Upper lobe of left lung (tissue), 6 donors: ENCODE measurements around the gene SNX21. TPM values are rescaled to one million over a fixed set of nuclear protein-coding genes. Genes with fewer than 3 reads are reported as not detected.

Experiments
- ATAC-seq, 2 donors: fragments of 200-7000 bp; cut with Tn5 transposase; one replicate each; pipeline ENCODE4 v1.9.1; 2022; ENCODE audit warnings: mild to moderate bottlenecking in 2 of 2, moderate library complexity in 2 of 2; ENCODE audit not compliant: low FRiP score in 2 of 2
- DNase-seq, 2 donors: peaks; one replicate each; pipeline ENCODE4 v3.0.0-alpha.2; 2019 to 2020
- H3K27ac ChIP-seq, 4 donors: fragments of 200-600 bp; sonication (generic); one replicate each; pipeline ENCODE4 v1.5.1; 2016 to 2019
- H3K27me3 ChIP-seq, 4 donors: fragments of 200-600 bp; sonication (generic); one replicate each; pipeline ENCODE4 v1.5.1; 2017 to 2019
- H3K36me3 ChIP-seq, 4 donors: fragments of 200-600 bp; sonication (generic); one replicate each; pipeline ENCODE4 v1.5.1; 2016 to 2019
- H3K4me1 ChIP-seq, 4 donors: fragments of 200-600 bp; sonication (generic); one replicate each; pipeline ENCODE4 v1.5.1; 2018 to 2019
- H3K4me3 ChIP-seq, 4 donors: fragments of 200-600 bp; sonication (generic); one replicate each; pipeline ENCODE4 v1.5.1; 2017 to 2019; ENCODE audit warnings: mild to moderate bottlenecking in 2 of 4, moderate library complexity in 1 of 4
- H3K9me3 ChIP-seq, 4 donors: fragments of 200-600 bp; sonication (generic); one replicate each; pipeline ENCODE4 v1.5.1; 2018 to 2019
- CTCF ChIP-seq, 6 experiments: fragments of 450-650 bp in 4 of 6; fragments of 200-600 bp in 2 of 6; sonication (generic) in 2 of 6; IDR thresholded peaks; one replicate each; pipeline ENCODE4 v1.5.1; 2016 to 2019; ENCODE audit warnings: antibody characterized with exemption in 6 of 6
- EP300 ChIP-seq, 4 donors: sonication (generic); formaldehyde crosslinking; IDR thresholded peaks; one replicate each; pipeline ENCODE4 v1.5.1; 2017; ENCODE audit warnings: antibody characterized with exemption in 4 of 4, control low read depth in 2 of 4
- POLR2A ChIP-seq, 4 donors: fragments of 450-650 bp; IDR thresholded peaks; one replicate each; pipeline ENCODE4 v1.5.1; 2016 to 2017; ENCODE audit warnings: antibody characterized with exemption in 4 of 4, mild to moderate bottlenecking in 2 of 4
- POLR2AphosphoS5 ChIP-seq, 2 donors: sonication (generic); formaldehyde crosslinking; IDR thresholded peaks; one replicate each; pipeline ENCODE4 v1.5.1; 2017; ENCODE audit warnings: antibody characterized with exemption in 2 of 2
- WGBS, 2 donors: methylation state at CpG; one replicate each; pipeline ENCODE4 v1.1.5; 2017 to 2018; 5-methylcytosine and 5-hydroxymethylcytosine counted together
- total RNA-seq, 6 donors: library from RNA; depleted of rRNA in 4 of 6; stranded (reverse); fragments of >200 nt in 4 of 6; gene quantifications; one replicate each; pipeline versions ENCODE4 v1.1.0 to v1.2.1, GENCODE V29; 2016 to 2021
- donor health status: DM: no; HTN: no; CAD: no; lungs with moderate emphysema.
- donor health status: DM: no; HTN: yes; CAD: no; lungs with severe emphysema.

Gene SNX21
- total RNA-seq, 6 donors from 2014 or later: 23.9 to 117 (median 52.9) TPM

DNA sequence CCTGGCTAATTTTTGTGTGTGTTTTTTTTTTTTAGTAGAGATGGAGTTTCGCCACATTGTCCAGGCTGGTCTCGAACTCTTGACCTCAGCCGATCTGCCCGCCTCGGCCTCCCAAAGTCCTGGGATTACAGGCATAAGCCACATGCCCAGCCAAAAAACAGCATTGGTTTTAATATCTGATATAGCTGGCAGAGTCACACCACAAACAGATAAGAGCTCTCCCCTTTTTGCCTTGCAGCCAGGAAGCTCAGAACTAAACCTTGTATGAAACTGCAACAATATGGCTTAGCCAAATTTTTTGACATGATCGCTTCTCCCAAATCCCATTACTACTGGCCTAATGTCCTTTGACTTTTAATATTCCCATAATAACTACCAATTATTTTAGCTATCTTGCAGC, 18.7 kb downstream of the SNX21 start:
- Histone ChIP-seq H3K4me1 (peaks cover 20 to 27% (median 24%) of the 10 kb centered on the region in 4 donors), H3K27me3 (no peaks in the 10 kb centered on the region), H3K9me3 (no peaks in the 10 kb centered on the region), H3K27ac (no peak overlapping the region), H3K4me3 (no peak overlapping the region), H3K36me3 (peaks cover 0 to 61% (median 21%) of the 10 kb centered on the region in 4 donors)
- no peak for ATAC-seq
- WGBS, 2 donors: 92 to 100% methylated on average over 6 of the region's 6 CpGs
- TF ChIP-seq POLR2AphosphoS5 (IDR thresholded peaks at IDR 0.05) (no peak), POLR2A (IDR thresholded peaks at IDR 0.05) (no peak), EP300 (IDR thresholded peaks at IDR 0.05) (no peak), CTCF (IDR thresholded peaks at IDR 0.05) (no peak)
- no peak for DNase-seq

- Histone ChIP-seq H3K4me1 (peaks cover 29 to 35% (median 32%) of the 10 kb centered on the region in 4 donors), H3K27me3 (no peaks in the 10 kb centered on the region), H3K9me3 (no peaks in the 10 kb centered on the region), H3K36me3 (peaks cover 0 to 50% (median 13%) of the 10 kb centered on the region in 4 donors), H3K27ac (no peak overlapping the region), H3K4me3 (no peak overlapping the region)
- ATAC-seq (no peak), DNase-seq (no peak)
- 85% methylated on average over 2 of the region's 2 CpGs for WGBS, 2 donors
- TF ChIP-seq CTCF (IDR thresholded peaks at IDR 0.05): no peak
- TF ChIP-seq POLR2AphosphoS5 (IDR thresholded peaks at IDR 0.05): no peak
- no peak for TF ChIP-seq EP300 (IDR thresholded peaks at IDR 0.05)
- TF ChIP-seq POLR2A (IDR thresholded peaks at IDR 0.05): no peak
These were observed 19.9 kb downstream of the SNX21 start for GRCh38 chr20:45853484-45853883.

DNA sequence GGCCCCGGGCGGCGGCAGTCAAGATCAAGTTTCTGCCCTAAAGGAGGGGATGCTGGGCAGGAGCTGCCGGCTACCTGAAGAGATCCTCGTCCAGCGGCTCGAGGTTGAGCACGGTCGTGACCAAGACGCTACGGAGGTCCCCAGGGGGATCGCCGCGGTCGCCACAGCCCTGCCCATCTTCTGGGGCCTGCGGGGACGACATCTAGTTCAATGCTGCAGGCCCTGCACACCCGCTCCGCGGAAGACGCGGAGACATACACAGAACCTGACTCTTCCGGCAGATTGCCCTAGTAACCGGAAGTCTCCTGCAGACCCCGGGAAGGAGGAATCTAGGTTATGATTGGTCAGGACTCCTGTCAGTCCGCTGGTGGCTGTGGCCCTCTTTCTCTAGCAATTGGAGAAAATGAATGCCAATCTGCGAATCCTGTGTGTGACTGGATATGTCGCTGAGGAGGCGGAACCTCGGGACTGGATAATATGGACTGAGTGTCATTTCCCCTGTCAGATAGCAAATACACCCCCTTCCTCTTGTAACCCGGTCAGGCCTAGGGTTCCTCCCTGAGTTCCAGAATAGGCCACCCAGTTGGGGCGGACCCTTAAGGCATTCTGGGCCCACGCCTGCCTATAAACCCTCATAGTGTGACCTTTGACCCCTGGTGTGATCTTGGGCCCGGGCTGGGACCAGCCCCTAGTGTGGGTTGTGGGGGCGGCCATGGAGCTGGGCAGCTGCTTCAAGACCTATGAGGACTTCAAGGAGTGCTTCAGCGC, 23.7 kb downstream of the SNX21 start, which contains the start of the genes ACOT8 and ZSWIM3:
TSS of gene ACOT8 (minus strand) at position 279 of the 768 bp plus-strand sequence. CDS start at position 202, 77 bp downstream.
TSS of gene ZSWIM3 (plus strand) at position 501 of the 768 bp plus-strand sequence. CDS start at position 713, 212 bp downstream.
- no peak for TF ChIP-seq CTCF (IDR thresholded peaks at IDR 0.05)
- peak; percentile 81 to 82 for TF ChIP-seq POLR2AphosphoS5 (IDR thresholded peaks at IDR 0.05)
- no peak for TF ChIP-seq EP300 (IDR thresholded peaks at IDR 0.05)
- TF ChIP-seq POLR2A (IDR thresholded peaks at IDR 0.05): peak in 3 of 4 donors; percentile 11 to 91 (median 90)
- no peaks in the 10 kb centered on the region for H3K9me3 ChIP-seq
- WGBS, 2 donors: 1% methylated on average over 15 to 28 of the region's 36 CpGs
- H3K27ac ChIP-seq: peak within 1 kb of the TSS; percentile 72 to 92 (median 90)
- ATAC-seq: peak; percentile 99
- H3K27me3 ChIP-seq: no peaks in the 10 kb centered on the region
- peak; percentile 89 to 98 for DNase-seq
- peaks cover 29 to 40% (median 33%) of the 10 kb centered on the region in 4 donors for H3K4me1 ChIP-seq
- H3K4me3 ChIP-seq: peak within 1 kb of the TSS; percentile 51 to 99 (median 74)
- H3K36me3 ChIP-seq: peaks cover 0 to 23% (median 5%) of the 10 kb centered on the region in 4 donors

DNA sequence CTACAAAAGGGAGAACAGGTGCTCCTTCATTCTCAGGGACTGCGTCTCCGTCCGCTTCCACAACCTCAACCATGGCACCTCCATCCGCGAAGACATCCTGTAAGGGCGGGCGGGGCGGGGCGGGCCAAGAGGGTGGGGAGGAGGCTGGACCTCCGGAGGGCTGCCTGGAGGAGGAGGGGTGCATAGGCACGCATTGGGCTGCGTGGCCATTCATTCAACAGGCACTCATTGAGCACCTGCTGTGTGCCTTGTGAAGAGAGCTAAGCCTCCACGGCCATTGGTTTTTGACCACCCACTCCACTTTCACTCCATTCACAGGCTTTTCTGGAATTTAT, 24.2 kb downstream of the SNX21 start:
- Histone ChIP-seq H3K4me1 (peaks cover 29 to 40% (median 33%) of the 10 kb centered on the region in 4 donors), H3K36me3 (peaks cover 0 to 18% (median 5%) of the 10 kb centered on the region in 4 donors), H3K27ac (peak overlapping the region; percentile 72 to 92 (median 90)), H3K27me3 (no peaks in the 10 kb centered on the region), H3K9me3 (no peaks in the 10 kb centered on the region), H3K4me3 (peak overlapping the region; percentile 51 to 81 (median 61))
- TF ChIP-seq CTCF (IDR thresholded peaks at IDR 0.05) (no peak), EP300 (IDR thresholded peaks at IDR 0.05) (no peak), POLR2A (IDR thresholded peaks at IDR 0.05) (no peak), POLR2AphosphoS5 (IDR thresholded peaks at IDR 0.05) (no peak)
- DNase-seq (no peak), ATAC-seq (peak; percentile 3 to 8)
- WGBS, 2 donors: 13 to 19% methylated on average over 7 to 8 of the region's 13 CpGs
